OCI-LY1 (cell line): ENCODE data around the gene MTMR1.

Experiments used
- H2AFZ ChIP-seq: fragments of 200-600 bp; sonication (generic), shearing (Covaris generic); 2 replicates; pipeline ENCODE4 v1.6.0; 2014; ENCODE audit warnings: antibody characterized with exemption, mild to moderate bottlenecking, low read length
- H3F3A ChIP-seq: fragments of 200-600 bp; sonication (generic), shearing (Covaris generic); 2 replicates; pipeline ENCODE4 v1.6.0; 2014; ENCODE audit warnings: mild to moderate bottlenecking, antibody characterized with exemption, low read length, moderate library complexity; ENCODE audit not compliant: insufficient read depth
- H3K27ac ChIP-seq: fragments of 200-600 bp; sonication (generic); 2 replicates; pipeline ENCODE4 v1.5.1; 2014; ENCODE audit warnings: low read length, mixed run types, mild to moderate bottlenecking, low read depth; ENCODE audit not compliant: poor library complexity, severe bottlenecking
- H3K27me3 ChIP-seq: fragments of 200-600 bp; sonication (generic); 2 replicates; pipeline ENCODE4 v1.6.0; 2014; ENCODE audit warnings: antibody characterized with exemption, mild to moderate bottlenecking, low read length, moderate library complexity; ENCODE audit not compliant: insufficient read depth
- H3K36me3 ChIP-seq: fragments of 200-600 bp; sonication (generic); 2 replicates; pipeline ENCODE4 v1.6.1; 2014; ENCODE audit warnings: mild to moderate bottlenecking, antibody characterized with exemption, low read length, moderate library complexity, mixed read lengths; ENCODE audit not compliant: insufficient read depth
- H3K4me1 ChIP-seq: fragments of 200-600 bp; sonication (generic); 2 replicates; pipeline ENCODE4 v1.5.1; 2014; ENCODE audit warnings: mild to moderate bottlenecking, low read length, moderate library complexity; ENCODE audit not compliant: insufficient read depth, severe bottlenecking
- H3K4me2 ChIP-seq: fragments of 200-600 bp; sonication (generic), shearing (Covaris generic); 2 replicates; pipeline ENCODE4 v1.6.1; 2014; ENCODE audit warnings: low read length
- H3K4me3 ChIP-seq: fragments of 200-600 bp; sonication (generic); 2 replicates; pipeline ENCODE4 v1.5.1; 2014; ENCODE audit warnings: low read length, low read depth, mild to moderate bottlenecking, mixed read lengths; ENCODE audit not compliant: poor library complexity, severe bottlenecking
- H3K79me2 ChIP-seq: fragments of 200-600 bp; shearing (Covaris generic); 2 replicates; pipeline ENCODE4 v1.6.1; 2016; ENCODE audit warnings: mixed run types, low read length, mixed read lengths; ENCODE audit not compliant: insufficient read depth
- H3K9ac ChIP-seq: fragments of 200-600 bp; sonication (generic), shearing (Covaris generic); 2 replicates; pipeline ENCODE4 v1.6.1; 2014; ENCODE audit warnings: mild to moderate bottlenecking, low read length, mixed read lengths
- H3K9me2 ChIP-seq: fragments of 200-600 bp; sonication (generic), shearing (Covaris generic); 2 replicates; pipeline ENCODE4 v1.6.1; 2014; ENCODE audit warnings: low read depth, mild to moderate bottlenecking, low read length, mixed read lengths
- H3K9me3 ChIP-seq: fragments of 200-600 bp; shearing (Covaris generic); 2 replicates; pipeline ENCODE4 v1.6.1; 2014; ENCODE audit warnings: low read length, mixed read lengths
- H4K20me1 ChIP-seq: fragments of 200-600 bp; sonication (generic), shearing (Covaris generic); 2 replicates; pipeline ENCODE4 v1.6.0; 2016; ENCODE audit warnings: mild to moderate bottlenecking, low read length; ENCODE audit not compliant: insufficient read depth
- CTCF ChIP-seq: fragments of 200-600 bp; sonication (generic), shearing (Covaris generic); IDR thresholded peaks from 2 replicates; pipeline ENCODE4 v1.5.1; 2017; ENCODE audit warnings: mild to moderate bottlenecking, antibody characterized with exemption, low read length, moderate library complexity, mixed read lengths
- EZH2 ChIP-seq: fragments of 200-600 bp; sonication (generic), shearing (Covaris generic); IDR thresholded peaks from 2 replicates; pipeline ENCODE4 v1.8.0; 2017; ENCODE audit warnings: borderline replicate concordance, mixed run types, mild to moderate bottlenecking, antibody characterized with exemption, low read length, moderate library complexity, mixed read lengths

Gene MTMR1

DNA sequence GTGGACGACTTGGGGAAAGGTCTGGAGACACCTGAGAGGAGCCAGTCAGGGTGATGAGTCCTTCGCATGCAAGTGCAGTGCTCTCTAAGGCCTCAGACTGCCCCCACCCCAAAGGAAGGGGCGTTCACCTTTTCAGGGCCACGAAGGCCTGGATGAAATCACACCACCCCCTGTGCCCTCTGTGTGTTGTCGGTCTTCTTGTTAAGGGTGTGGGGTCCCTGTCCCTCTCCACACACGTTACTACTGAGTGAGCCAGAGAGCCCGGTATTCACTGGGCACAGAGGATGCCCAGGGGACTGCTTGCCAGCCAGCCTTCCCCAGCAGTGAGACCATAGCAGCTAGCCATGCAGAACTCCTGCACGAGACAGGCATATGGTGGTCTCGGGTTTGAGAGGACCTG lies 72.0 kb downstream of the MTMR1 start:
- H3K79me2 ChIP-seq, result no peaks in the 10 kb centered on the region
- no peaks in the 10 kb centered on the region for H3F3A ChIP-seq
- H2AFZ ChIP-seq, result no peak overlapping the region
- no peaks in the 10 kb centered on the region for H3K36me3 ChIP-seq
- H3K9me3 ChIP-seq, result no peaks in the 10 kb centered on the region
- H4K20me1 ChIP-seq, result no peaks in the 10 kb centered on the region
- H3K4me3 ChIP-seq, result no peak overlapping the region
- TF ChIP-seq EZH2, result no peak
- TF ChIP-seq CTCF, result no peak
- no peak overlapping the region for H3K9ac ChIP-seq
- H3K9me2 ChIP-seq, result no peaks in the 10 kb centered on the region
- H3K4me1 ChIP-seq, result no peaks in the 10 kb centered on the region
- H3K4me2 ChIP-seq, result no peak overlapping the region
- no peaks in the 10 kb centered on the region for H3K27me3 ChIP-seq
- no peak overlapping the region for H3K27ac ChIP-seq

GRCh38 chrX:150765782-150766350 lies 72.7 kb downstream of the MTMR1 start:
- no peak overlapping the region for H2AFZ ChIP-seq
- no peak overlapping the region for H3K4me2 ChIP-seq
- no peak overlapping the region for H3K4me3 ChIP-seq
- no peaks in the 10 kb centered on the region for H3K9me2 ChIP-seq
- TF ChIP-seq EZH2 (no peak), CTCF (no peak)
- H3K27me3 ChIP-seq, result no peaks in the 10 kb centered on the region
- H3K9me3 ChIP-seq, result no peaks in the 10 kb centered on the region
- no peaks in the 10 kb centered on the region for H4K20me1 ChIP-seq
- H3K36me3 ChIP-seq, result no peaks in the 10 kb centered on the region
- H3K9ac ChIP-seq, result no peak overlapping the region
- H3F3A ChIP-seq, result no peaks in the 10 kb centered on the region
- no peaks in the 10 kb centered on the region for H3K79me2 ChIP-seq
- H3K4me1 ChIP-seq, result no peaks in the 10 kb centered on the region
- no peak overlapping the region for H3K27ac ChIP-seq

- H3K9me3 ChIP-seq, result no peaks in the 10 kb centered on the region
- H3K27me3 ChIP-seq, result no peaks in the 10 kb centered on the region
- H3K79me2 ChIP-seq, result no peaks in the 10 kb centered on the region
- TF ChIP-seq CTCF (peak; percentile 24; the same call in 1 of the 2 replicates), EZH2 (no peak)
- no peaks in the 10 kb centered on the region for H4K20me1 ChIP-seq
- H3K9me2 ChIP-seq, result no peaks in the 10 kb centered on the region
- H3K9ac ChIP-seq, result no peak overlapping the region
- H2AFZ ChIP-seq, result no peak overlapping the region
- H3K4me1 ChIP-seq, result no peaks in the 10 kb centered on the region
- H3F3A ChIP-seq, result no peaks in the 10 kb centered on the region
- H3K36me3 ChIP-seq, result no peaks in the 10 kb centered on the region
- H3K27ac ChIP-seq, result no peak overlapping the region
- H3K4me2 ChIP-seq, result no peak overlapping the region
- no peak overlapping the region for H3K4me3 ChIP-seq
Measured at GRCh38 chrX:150766351-150767044, 73.3 kb downstream of the MTMR1 start.
